AG04450 (cell line): ENCODE data around the gene EPHB2. TPM values are rescaled to one million over a fixed set of nuclear protein-coding genes. Genes with fewer than 3 reads are reported as not detected.

Experiments
- CTCF ChIA-PET: fragments of 300-600, 350-600 bp; formaldehyde crosslinking; extraction: SDS; loops from one replicate; lab custom pipeline; 2022; ENCODE audit warnings: antibody characterized with exemption, inconsistent platforms; lab: Charles Lee
- POLR2A ChIA-PET: fragments of 350-600 bp; formaldehyde crosslinking; extraction: SDS; loops from one replicate; lab custom pipeline; 2021; ENCODE audit warnings: antibody characterized with exemption, inconsistent platforms; lab: Yijun Ruan, JAX
- DNase-seq: peaks from one replicate; pipeline ENCODE4 v3.0.0-alpha.2; 2011; ENCODE audit warnings: low read depth, low spot score
- H3K27ac ChIP-seq: one replicate; pipeline ENCODE4 v1.5.1; 2012; ENCODE audit warnings: low read depth, low read length, control low read depth
- H3K27me3 ChIP-seq: one replicate; pipeline ENCODE4 v1.6.0; 2012; ENCODE audit warnings: low read length; ENCODE audit not compliant: control insufficient read depth, insufficient read depth
- H3K4me3 ChIP-seq: 2 replicates; pipeline ENCODE4 v1.5.1; 2011; ENCODE audit warnings: mild to moderate bottlenecking, low read depth, low read length, control low read depth
- H3K9me3 ChIP-seq: 2 replicates; pipeline ENCODE4 v1.5.1; 2012; ENCODE audit warnings: low read length; ENCODE audit not compliant: control insufficient read depth, insufficient read depth
- polyA plus RNA-seq: library from polyadenylated mRNA; depleted of rRNA; stranded (reverse); fragments of >200 nt; gene quantifications from 2 replicates; pipeline ENCODE4 v1.2.3, GENCODE V29; 2011
- TF ChIP-seq, protein P1 (sequence below): IDR thresholded peaks from 2 replicates; pipeline ENCODE4 v1.5.1; 2011; ENCODE audit warnings: low read depth, low read length, control low read depth, inconsistent platforms

EPHB2 gene
- polyA plus RNA-seq, 1 experiment: 30.9 TPM

DNA sequence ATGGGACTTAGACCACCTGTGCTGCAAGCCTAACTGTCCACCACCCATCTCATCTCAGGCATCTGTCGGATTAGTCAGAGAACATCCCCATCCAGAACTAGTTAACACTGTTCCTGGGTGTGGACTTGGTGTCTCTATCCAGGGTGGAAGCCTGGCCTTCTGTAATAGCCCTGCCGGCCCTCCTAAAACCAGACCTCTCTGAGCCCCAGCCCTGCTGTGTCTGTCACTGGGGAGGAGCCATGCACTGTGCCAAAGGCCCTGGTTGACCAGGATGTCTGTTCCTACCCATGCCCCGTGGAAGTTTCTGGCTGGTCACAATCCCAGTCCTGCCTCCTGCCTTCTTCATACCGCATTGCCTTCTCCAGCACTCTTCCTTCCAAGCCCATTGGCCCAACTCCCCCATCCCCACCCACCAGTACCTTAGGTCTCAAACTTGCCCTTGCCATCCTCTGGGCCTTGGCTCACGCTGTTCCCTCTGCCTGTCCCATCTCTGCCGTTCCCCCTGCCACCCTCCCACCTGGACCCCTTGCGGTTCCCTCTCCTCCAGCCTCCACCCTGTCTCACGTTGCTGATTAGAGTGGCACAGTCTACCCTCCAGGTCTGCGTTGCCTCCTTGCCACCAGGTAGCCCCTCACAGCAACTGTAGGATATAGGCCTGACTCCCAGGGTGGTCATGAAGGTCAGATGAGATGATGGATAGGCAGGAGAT, 105.6 kb downstream of the EPHB2 start:
- TF ChIP-seq, protein P1, sequence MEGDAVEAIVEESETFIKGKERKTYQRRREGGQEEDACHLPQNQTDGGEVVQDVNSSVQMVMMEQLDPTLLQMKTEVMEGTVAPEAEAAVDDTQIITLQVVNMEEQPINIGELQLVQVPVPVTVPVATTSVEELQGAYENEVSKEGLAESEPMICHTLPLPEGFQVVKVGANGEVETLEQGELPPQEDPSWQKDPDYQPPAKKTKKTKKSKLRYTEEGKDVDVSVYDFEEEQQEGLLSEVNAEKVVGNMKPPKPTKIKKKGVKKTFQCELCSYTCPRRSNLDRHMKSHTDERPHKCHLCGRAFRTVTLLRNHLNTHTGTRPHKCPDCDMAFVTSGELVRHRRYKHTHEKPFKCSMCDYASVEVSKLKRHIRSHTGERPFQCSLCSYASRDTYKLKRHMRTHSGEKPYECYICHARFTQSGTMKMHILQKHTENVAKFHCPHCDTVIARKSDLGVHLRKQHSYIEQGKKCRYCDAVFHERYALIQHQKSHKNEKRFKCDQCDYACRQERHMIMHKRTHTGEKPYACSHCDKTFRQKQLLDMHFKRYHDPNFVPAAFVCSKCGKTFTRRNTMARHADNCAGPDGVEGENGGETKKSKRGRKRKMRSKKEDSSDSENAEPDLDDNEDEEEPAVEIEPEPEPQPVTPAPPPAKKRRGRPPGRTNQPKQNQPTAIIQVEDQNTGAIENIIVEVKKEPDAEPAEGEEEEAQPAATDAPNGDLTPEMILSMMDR: no peak
- ChIA-PET CTCF (no interaction called here), POLR2A (no interaction called here)
- Histone ChIP-seq H3K9me3 (no peaks in the 10 kb centered on the region), H3K27ac (no peak overlapping the region), H3K27me3 (no peaks in the 10 kb centered on the region), H3K4me3 (no peak overlapping the region)
- DNase-seq: no peak

DNA sequence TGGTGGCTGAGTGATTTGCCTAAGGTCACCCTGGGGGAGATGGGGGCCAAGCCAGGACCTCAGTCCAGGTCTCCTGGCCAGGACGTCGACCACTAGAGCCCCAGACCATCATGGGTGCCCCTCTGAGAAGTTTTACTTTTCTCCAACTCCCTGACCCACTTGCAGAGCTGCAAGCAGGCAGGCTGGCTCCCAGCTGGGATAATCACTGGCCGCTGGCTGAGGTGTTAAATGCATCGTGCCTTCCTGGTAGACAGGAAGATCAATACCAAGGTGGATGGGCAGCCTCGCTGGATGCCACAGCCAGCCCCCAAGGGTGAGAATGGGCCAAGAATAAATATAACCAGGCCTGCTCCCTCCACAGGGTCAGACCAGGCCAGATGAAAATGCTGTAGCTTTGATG, 106.2 kb downstream of the EPHB2 start:
- ChIA-PET CTCF (no interaction called here), POLR2A (no interaction called here)
- no peaks in the 10 kb centered on the region for H3K27me3 ChIP-seq
- no peaks in the 10 kb centered on the region for H3K9me3 ChIP-seq
- TF ChIP-seq, protein P1: no peak
- no peak overlapping the region for H3K4me3 ChIP-seq
- H3K27ac ChIP-seq: no peak overlapping the region
- DNase-seq: no peak

- POLR2A ChIA-PET: no interaction called here
- no peak for DNase-seq
- H3K9me3 ChIP-seq: no peaks in the 10 kb centered on the region
- H3K27ac ChIP-seq: no peak overlapping the region
- no peak overlapping the region for H3K4me3 ChIP-seq
- H3K27me3 ChIP-seq: no peaks in the 10 kb centered on the region
- CTCF ChIA-PET: no interaction called here
- TF ChIP-seq, protein P1: no peak
Observed at GRCh38 chr1:22817462-22817861, 106.8 kb downstream of the EPHB2 start.

GRCh38 chr1:22818061-22818770, 107.6 kb downstream of the EPHB2 start:
- POLR2A ChIA-PET: no interaction called here
- H3K9me3 ChIP-seq: no peaks in the 10 kb centered on the region
- no peaks in the 10 kb centered on the region for H3K27me3 ChIP-seq
- DNase-seq: no peak
- CTCF ChIA-PET: no interaction called here
- H3K27ac ChIP-seq: no peak overlapping the region
- no peak overlapping the region for H3K4me3 ChIP-seq
- TF ChIP-seq, protein P1: no peak

- ChIA-PET CTCF (interaction anchor here (1.4 kb wide), 2 partner anchors 42 to 43 kb away, joined by 4 to 5 read pairs; no protein-coding TSS in a partner anchor), POLR2A (no interaction called here)
- Histone ChIP-seq H3K4me3 (no peak overlapping the region), H3K27ac (no peak overlapping the region), H3K27me3 (no peaks in the 10 kb centered on the region), H3K9me3 (no peaks in the 10 kb centered on the region)
- TF ChIP-seq, protein P1: no peak
- no peak for DNase-seq
Observed at GRCh38 chr1:22819361-22819760, 108.7 kb downstream of the EPHB2 start.
